Activated CD4-positive, CD25-positive, alpha-beta regulatory T cell treated with anti-CD3 and anti-CD28 coated beads, Interleukin-2, amount 50 U/mL, for 16 hours (primary cell): ENCODE measurements around the gene NPAS2.

ENCODE experiments used
- DNase-seq: peaks from one replicate; pipeline ENCODE4 v3.0.0-alpha.2; 2020; ENCODE audit warnings: low read depth, low spot score

Gene NPAS2

DNA sequence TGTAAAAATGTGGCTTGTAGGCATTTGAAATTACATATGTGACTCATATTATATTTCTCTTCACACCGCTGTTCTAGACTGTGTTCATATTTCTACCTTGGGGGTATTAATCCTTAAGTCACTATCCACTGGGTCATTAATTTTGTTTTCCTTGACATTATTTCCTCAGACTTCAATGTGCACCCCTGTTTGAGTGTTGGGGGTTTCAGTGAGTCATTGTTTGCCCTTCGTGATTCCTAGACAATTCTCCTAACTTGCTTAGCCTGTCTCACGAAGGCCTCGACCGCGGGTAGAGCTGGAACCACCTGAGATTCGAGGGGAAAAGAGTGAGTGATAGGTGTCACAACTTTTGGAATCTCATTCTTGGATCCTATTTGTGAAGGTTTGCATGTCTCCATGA is 35.1 kb downstream of the NPAS2 start:
- no peak for DNase-seq

DNA sequence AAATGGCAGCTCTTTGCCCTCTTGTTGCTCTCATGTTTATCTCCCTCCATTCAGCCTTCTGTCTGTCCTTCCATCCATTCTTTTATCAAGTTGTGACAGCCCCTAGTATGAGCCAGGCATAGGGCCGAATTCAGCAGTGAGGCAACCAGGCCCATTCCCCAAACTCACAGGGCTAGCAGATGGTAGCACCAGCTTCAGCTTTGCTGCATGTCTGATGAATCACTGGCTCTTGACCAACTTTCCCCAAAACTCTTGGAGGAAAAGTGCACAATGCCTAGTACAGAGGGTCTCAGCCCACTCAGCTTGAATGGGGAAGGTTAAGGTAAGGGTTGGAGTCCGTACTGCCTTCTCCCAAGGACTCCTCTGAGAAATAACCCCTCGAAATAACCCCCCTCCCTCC is 35.7 kb downstream of the NPAS2 start:
- no peak for DNase-seq

DNA sequence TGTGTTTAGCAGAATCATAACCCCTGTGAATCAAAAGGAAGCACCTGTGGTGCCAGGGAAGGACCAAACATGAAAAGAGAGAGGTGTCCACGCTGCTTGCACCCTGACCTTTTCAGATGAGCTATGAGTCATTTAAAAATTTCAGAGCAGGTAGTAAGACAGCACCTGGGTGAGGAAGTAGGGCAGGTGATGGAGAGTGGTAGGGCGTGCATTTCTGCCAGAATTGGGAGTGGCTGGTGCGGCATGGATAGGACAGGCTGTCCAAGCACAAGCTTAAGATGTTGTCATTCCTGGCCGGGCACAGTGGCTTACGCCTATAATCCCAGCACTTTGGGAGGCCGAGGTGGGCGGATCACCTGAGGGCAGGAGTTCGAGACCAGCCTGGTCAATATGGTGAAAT is 36.8 kb downstream of the NPAS2 start:
- no peak for DNase-seq

DNA sequence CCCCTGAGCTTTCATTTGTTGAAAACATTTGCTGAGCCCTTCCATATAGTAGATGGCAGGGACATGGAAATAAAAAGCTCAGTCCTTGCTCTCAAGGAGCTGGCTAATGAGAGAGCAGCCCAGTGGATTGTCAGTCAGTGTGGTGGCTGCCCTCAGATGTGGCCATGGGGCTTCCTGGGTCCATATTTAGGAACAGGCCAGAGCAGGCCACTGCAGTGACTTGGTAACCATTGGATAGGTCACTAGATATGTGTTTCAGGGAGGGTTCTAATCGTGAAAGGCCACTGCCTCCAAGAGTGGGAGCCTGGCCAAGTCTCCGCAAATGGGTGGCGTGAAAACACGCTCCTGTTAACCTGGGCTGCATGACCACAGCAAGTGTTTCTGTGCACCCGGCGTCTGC is 37.4 kb downstream of the NPAS2 start:
- no peak for DNase-seq

DNA sequence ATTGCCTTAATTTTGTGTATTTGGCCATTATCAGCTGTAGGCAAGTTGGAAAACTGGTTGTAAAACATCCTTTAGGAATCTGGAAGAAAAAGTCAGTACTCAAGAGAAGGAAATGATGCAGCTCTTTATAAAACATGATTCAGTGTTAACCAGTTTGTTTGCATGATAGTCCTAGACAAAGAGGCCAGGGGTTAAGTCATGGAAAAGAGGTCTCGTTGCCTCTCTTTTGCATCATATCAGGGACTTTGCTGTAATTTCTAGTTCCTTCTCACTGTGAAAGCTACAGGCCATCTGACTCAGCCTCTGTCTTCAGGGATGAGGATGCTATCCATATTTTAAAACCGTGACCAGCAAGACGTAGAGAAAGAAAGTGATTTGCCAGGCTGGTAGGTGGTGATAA is 38.0 kb downstream of the NPAS2 start:
- no peak for DNase-seq

DNA sequence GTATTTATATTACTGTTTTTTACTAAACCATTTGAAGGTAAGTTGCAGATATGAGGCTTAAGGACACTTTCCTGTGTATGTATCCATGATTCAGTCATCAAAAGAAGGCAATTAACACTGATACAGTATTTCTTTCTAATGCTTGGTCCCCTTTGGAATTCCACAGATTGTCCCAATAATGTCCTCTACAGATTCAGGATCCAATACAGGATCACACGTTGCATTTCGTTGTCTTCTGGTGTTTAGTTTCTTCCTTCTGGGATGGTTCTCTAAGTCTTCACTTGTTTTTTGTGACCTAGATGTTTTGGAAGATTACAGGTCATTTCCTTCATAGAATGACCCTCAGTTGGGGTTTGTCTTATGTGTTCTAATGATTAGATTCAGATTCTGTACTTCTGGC is 40.0 kb downstream of the NPAS2 start:
- no peak for DNase-seq

DNA sequence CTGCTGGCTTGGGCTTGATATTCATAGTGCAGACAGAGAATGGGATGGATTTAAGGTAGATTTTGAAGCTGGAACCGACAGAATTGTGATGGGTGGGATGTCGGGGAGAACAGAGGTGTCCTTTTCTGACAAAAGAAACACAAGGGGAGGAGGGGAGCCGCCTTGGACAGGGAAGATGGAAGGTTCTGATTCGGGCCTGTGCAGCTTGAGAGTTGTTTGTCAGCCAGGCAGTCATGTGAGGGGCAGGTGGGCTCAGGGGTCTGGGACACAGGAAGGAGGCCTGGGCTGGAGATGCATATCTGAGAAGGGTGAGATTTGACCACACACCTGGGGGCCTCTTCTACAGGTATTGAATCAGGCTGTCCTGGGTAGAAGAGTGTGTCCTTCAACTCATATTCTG is 41.4 kb downstream of the NPAS2 start:
- DNase-seq: no peak

DNA sequence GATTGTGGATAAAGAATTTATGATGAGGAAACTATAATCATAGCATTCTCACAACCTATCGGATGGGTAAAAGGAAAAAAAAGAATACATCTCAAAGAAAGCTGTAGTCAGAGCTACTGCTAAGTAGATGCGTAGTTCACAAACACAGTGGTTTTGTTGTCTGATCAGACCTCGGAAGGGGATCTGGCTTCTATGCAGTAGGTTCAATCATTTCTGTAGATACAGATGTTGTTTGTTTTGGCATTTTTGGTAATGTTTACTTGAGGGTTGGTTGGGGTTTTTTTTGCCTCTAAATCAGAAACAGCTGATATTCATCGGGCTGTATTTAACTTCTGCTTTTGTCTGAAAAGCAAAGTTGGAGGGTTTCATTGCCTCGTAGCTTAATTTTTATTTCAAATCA is 42.1 kb downstream of the NPAS2 start:
- no peak for DNase-seq

DNA sequence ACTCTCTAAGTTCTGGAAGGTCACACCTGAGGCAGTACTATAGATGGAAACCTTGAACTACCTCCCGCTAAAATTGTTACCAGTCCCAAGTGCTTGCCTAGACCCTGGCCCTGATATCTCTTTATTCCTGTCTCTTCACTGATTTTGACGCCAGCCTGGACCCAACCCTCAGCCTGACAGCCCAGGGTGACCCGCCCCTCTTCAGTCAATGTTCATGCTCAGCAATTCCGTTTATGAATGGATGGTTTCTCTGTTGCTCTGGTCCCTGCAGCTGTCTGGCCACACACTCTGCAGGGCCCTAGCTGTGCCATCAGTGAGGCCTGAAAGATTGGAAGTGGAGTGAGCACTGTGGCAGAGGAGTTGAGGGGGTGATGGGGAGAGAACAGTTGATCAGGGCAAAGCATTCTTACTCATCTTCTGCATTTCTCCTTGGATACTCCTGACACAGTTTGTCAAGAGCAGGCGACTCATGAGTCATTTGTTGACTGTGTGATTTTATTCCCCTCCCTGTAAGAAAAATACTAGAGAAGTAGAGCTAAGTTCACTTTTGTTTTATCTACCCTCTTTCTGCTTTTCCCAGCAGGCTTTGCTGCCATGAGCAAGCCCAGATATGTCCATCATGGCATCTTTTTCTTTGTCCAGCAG is 46.0 kb downstream of the NPAS2 start:
- no peak for DNase-seq

DNA sequence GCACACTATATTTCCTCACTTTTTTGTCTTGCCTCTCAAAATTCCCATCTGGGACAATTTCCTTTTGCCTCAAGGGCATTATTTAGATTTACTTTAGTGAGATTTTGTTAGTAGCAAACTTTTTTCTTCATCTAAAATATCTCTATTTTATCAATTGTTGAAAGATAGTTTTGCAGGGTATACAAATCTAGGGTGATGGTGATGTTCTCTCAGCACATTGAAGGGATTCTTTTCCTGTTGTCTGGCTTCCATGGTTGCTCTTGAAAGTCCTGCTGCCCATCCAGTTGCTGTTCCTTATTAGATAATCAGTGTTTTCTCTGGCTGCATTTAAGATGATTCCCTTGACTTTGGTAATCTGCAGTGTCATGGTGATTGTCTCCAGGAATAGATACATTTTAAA is 48.1 kb downstream of the NPAS2 start:
- no peak for DNase-seq

DNA sequence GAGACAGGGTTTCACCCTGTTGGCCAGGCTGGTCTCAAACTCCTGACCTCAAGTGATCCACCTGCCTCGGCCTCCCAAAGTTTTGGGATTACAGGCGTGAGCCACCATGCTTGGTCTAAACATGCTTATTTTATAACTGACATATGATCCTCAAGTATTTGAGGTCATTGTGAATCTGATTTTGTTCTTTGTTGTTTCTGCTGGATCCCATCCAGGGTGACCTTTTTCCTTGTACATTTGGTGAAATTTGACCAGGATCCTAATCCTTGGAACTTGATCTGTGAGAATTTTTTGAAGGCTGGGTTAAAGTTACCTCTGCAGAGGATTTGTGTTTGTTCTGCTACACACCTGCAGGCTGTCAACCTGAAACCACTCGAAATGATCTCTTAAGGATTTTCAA is 49.2 kb downstream of the NPAS2 start:
- no peak for DNase-seq

DNA sequence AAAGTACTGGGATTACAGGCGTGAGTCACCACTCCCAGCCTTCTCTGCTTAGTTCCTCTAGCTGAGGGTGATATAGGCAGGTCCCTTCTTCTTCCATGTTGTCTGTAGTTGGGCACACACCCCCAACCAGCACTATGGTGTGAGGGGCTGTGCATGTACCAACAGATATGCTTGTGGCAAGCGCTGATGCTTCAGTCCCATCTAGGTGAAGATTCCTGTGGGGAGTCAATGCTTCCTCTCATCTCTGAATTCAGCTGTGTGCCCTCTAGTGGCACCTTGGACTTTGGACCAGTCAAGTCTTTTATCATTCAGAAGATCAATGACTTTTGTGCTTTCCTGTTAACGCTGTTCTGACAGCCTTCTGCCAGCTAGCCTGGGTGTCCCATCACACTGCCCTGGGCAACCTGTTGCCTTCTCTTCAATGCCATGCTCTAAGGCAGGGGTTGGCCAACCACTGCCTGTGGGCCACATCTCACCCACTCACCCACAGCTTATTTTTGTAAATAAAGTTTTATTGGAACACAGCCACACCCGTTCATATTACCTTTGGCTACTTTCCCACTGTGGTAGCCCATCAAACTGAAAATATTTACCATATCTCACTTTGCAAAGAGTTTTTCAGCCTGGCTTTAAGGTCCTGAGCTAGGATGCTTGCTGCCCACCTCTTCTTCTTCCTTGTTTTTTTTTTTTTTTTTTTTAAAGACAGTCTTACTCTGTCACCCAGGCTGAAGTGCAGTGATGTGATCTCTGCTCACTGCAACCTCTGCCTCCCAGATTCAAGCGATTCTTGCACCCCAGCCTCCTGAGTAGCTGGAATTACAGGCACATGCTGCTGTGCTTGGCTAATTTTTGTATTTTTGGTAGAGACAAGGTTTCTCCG is 51.0 kb downstream of the NPAS2 start:
- DNase-seq: no peak

DNA sequence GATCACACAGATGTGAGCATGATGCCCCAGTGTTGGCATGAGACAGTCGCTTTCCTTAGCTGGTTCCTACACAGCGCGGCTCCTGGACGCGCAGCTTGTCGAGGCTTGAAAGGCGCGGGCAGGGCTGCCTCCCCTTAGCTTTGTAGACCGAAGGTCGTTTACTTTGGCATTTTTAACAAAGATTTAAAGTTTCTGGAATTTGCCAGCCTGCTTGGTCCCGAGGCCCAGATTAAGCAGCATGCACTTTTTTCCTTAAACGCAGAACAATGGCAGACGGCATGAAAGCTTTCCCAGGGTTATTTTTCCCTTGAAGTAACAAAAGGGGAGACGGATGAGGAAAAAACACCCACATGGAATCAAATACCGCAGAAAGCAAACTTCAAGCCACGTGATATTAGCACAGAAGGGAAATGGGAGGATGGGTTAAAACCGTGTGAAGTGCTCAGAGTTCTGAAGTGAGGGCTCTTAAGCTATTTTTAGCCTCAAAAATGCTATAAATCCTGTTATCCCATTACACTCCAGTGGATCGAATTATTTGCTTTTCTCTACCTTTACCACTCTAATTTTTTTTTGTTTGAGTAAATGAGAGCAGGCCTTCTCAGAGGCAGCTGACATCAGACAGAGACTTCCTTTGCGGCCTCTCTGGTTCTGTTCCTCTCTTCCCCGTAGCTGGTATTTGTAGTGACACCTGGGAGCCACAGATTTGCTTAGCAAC is 55.7 kb downstream of the NPAS2 start:
- DNase-seq: no peak

DNA sequence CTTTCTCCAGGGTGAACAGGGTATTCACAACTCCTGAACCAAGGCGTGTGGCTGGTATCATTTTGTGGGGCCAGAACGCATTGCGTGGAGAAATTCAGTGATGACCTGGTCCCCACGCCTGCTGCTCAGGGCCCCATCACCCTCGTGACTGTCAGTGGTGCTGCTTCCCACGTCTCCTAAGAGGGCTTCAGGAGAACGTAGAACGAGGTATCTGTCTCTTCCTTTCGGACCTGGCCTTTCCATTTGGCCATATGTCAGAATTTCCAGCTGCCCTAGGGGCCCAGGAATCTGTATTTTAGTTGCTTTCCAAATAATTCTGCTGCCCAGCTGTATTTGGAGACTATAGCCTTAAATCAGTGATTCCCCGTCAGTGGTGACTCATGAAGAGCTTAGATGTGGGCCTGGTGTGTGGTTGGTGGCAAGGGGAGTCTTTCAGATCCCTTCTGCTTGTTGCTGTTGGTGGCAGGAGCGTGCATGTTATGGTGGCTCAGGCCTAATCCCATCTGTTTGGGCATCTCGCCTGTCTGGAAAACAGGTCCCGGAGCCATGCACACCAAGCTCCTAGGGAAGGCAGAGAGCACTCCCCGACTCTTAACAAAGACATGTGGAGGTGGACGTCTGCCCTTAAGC is 56.4 kb downstream of the NPAS2 start:
- no peak for DNase-seq

DNA sequence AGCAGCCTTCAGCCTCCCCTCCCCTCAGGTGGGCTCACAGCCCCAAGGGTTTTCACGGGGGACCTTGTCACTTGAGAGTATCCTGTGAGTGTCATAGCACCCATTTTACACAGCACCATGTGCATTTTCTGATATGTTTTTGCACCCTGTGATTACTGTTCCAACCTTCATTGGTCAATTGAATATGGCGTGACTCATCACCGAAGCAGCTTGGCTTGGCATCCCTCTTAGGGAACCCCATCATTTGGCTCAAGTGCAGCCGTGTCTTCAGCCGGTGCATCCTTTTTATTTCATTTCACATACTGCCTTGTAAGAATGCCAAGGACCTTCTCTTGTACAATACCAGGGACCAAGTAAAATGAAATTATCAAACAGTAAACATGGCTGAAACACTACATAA is 57.6 kb downstream of the NPAS2 start:
- DNase-seq: no peak

DNA sequence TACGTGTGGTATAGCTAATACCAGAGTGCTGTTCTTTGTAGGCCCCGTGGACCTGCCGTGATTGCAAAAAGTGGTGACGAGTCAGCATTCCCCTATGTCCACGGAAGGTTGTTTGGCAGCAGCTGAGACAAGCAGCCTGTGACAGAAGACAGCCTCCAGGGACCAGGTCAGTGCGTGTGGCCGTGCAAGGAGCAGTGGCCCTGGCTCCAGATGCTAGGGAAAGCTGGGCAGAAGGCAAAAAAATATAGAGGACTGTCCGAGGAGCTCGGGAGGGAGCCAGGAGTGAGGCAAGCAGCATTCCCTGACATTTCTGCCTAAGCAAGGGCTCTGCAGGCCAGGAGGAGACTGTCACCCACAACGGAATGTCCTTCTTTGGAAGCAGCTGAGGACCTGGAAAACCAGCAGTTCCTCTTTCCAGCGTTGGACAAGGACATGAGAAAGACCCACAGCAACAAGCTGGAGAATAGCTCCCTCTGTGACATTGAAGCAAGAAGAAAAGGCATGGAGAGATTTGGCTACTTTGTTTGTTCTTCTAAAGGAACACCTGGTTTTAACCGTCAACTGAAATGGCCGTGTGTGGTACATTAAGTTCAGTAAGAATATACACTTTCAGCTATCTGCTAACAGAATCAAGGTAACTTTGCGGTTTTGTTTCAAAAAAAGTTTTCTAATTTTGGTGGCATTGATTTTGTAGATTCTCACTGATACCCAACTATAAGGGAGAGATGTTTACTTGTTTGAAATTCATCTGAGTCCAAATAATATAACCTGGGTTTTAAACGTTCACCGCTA is 58.3 kb downstream of the NPAS2 start:
- DNase-seq: no peak

DNA sequence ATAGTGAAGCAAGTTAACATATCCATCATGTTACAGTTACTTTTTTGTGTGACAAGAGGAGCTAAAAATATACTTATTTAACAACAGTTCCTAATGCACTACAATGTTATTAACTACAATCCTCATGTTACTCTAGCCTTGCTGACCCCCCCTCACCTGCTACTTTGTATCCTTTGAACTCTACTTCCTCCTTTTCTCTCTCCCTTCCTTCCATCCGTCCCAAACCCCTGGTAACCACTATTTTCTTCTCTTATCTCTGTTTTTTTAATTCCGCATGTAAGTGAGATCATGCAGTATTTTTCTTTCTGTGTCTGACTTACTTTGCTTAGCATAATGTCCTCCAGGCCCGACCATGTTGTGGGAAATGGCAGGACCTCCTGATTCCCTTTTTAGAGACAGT is 59.4 kb downstream of the NPAS2 start:
- no peak for DNase-seq

DNA sequence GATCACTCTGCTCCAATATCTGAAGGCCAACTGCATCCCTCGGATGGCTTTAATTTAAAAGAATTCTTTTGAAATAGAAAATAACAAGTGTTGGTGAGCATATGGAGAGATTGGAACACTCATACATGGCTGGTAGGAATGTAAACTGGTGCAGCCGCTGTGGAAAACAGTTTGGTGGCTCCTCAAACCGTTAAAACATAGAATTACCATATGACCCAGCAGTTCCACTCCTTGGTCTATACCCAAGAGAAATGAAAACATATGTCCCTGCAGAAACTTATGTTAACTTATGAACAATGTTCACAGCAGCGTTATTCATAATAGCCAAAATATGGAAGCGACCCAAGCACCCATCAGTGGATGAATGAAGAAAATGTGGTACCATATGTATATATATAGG is 60.1 kb downstream of the NPAS2 start:
- no peak for DNase-seq

DNA sequence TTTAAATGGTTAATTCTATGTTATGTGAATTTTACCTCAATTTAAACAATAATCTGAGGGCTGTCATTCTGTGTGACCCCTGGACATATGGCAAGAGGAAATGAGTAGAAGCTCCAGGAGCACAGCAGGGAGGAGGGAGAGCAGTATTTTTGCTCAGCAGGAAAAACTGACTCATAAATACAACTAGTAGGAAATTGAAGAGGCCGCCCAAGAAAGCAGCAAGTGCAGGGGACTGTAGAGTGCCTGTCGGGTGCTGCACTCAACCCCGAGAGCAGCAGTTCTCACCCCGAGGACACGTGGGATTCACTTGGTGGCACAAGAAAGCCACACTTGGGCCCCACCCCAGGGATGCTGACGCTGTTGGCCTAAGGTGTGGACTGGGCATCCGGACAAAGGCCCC is 60.8 kb downstream of the NPAS2 start:
- no peak for DNase-seq

DNA sequence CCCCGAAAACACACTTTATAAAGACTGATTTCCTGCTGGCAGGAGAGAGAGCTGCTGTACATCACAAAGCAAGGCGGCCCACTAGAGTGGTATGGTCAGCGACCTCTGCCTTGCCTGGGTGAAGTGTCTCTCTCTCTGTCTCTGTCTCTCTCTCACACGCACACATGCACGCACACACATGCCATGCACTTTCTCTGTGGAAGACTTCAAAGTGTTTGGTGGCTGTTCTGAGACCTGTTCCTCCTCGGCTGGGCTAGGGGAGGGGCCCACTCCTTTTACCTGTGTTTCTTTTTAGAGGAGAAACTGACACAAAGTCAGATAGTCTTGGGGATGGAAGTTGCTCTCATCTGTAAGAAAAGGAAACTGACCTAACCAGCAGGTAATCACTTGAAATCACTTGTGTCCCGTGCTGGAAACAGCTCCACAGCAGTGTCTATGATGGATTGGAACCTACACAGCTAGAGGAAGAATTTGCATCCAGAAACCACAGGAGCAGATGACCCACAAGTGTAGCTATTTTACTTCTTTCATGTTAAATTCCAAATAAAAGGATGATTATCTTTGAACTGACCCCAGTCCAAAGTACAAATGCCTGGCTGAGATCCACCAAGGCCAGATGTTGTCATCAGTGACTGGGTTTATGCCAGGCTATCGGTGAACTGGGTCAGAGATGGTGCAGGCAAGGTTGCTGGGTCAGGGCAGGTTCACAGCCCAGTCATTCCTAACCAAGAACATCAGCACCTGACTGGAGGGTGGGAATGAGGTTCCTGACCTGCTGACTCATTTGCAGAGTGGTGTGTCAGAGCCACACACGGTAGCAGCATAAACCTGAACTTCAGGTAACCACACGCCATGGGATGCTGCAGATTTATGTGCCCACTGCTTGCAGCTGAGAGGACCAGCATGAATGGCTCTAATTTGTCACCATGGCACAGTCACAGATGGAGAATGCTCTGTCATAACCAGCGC is 63.0 kb downstream of the NPAS2 start:
- no peak for DNase-seq
